A673 (cell line): ENCODE data around the gene ZFYVE28. TPM values are rescaled to one million over a fixed set of nuclear protein-coding genes. Genes with fewer than 3 reads are reported as not detected.

Source experiments
- BruUV-seq: library from RNA; stranded (reverse); fragments of 400-500 nt; replicated peaks from 2 replicates; lab custom pipeline; 2021; lab: Mats Ljungman, UMichigan
- CTCF ChIA-PET: fragments of 300-600 bp; sonication (Branson Sonifier 250); formaldehyde crosslinking; loops from one replicate; lab custom pipeline; 2022; ENCODE audit warnings: antibody characterized with exemption; lab: Charles Lee
- POLR2A ChIA-PET: fragments of 300-600 bp; sonication (Branson Sonifier 250); formaldehyde crosslinking; loops from one replicate; lab custom pipeline; 2022; ENCODE audit warnings: antibody characterized with exemption; ENCODE audit not compliant: low non-redundant PET; lab: Charles Lee
- DNase-seq: peaks from one replicate; pipeline ENCODE4 v3.0.0-alpha.2; 2015; ENCODE audit warnings: low spot score
- H3K27ac ChIP-seq: fragments of 200-600 bp; sonication (generic); 2 replicates; pipeline ENCODE4 v1.5.1; 2016; ENCODE audit warnings: mixed run types, low read depth, mild to moderate bottlenecking, mixed read lengths, antibody characterized with exemption, low read length; ENCODE audit not compliant: poor library complexity, severe bottlenecking
- H3K27me3 ChIP-seq: fragments of 200-600 bp; sonication (generic); replicated peaks from 2 replicates; pipeline ENCODE4 v1.6.1; 2017; ENCODE audit warnings: mixed run types, low read depth, mild to moderate bottlenecking, mixed read lengths, antibody characterized with exemption, low read length; ENCODE audit not compliant: insufficient read depth, poor library complexity
- H3K36me3 ChIP-seq: fragments of 200-600 bp; sonication (generic); 2 replicates; pipeline ENCODE4 v1.6.1; 2016; ENCODE audit warnings: mixed run types, mild to moderate bottlenecking, mixed read lengths, antibody characterized with exemption, low read length; ENCODE audit not compliant: insufficient read depth, poor library complexity, severe bottlenecking
- H3K4me1 ChIP-seq: fragments of 200-600 bp; sonication (generic); 2 replicates; pipeline ENCODE4 v1.6.1; 2017; ENCODE audit warnings: mixed run types, mild to moderate bottlenecking, mixed read lengths, antibody characterized with exemption, low read length; ENCODE audit not compliant: insufficient read depth, poor library complexity, severe bottlenecking
- H3K4me3 ChIP-seq: fragments of 200-600 bp; sonication (generic); 2 replicates; pipeline ENCODE4 v1.5.1; 2016; ENCODE audit warnings: low read depth, mixed run types, mild to moderate bottlenecking, mixed read lengths, low read length; ENCODE audit not compliant: poor library complexity, severe bottlenecking
- H3K9me3 ChIP-seq: fragments of 200-600 bp; sonication (generic); 2 replicates; pipeline ENCODE4 v1.6.1; 2016; ENCODE audit warnings: mixed run types, low read depth, mild to moderate bottlenecking, mixed read lengths, antibody characterized with exemption, low read length; ENCODE audit not compliant: poor library complexity, severe bottlenecking
- CTCF ChIP-seq: fragments of 300-800, 200-600 bp; sonication (generic); conservative IDR thresholded peaks from 2 replicates; pipeline ENCODE4 v1.5.1; 2017; ENCODE audit warnings: low read depth, mild to moderate bottlenecking, antibody characterized with exemption, low read length, moderate library complexity, mixed read lengths
- EZH2 ChIP-seq: fragments of 200-600 bp; sonication (generic); IDR thresholded peaks from 2 replicates; pipeline ENCODE4 v1.6.1; 2017; ENCODE audit warnings: borderline replicate concordance, low read depth, mild to moderate bottlenecking, mixed read lengths, antibody characterized with exemption, low read length; ENCODE audit not compliant: poor library complexity, severe bottlenecking
- intact Hi-C: fragments of 100-400 bp; cut with micrococcal nuclease; formaldehyde crosslinking; loops from one replicate; pipeline ENCODE4 v1.10.0; 2022; ENCODE audit not compliant: unreplicated experiment
- total RNA-seq: library from RNA; stranded (reverse); gene quantifications from 2 replicates; pipeline ENCODE4 v1.2.3, GENCODE V29; 2021

The ZFYVE28 gene
- total RNA-seq, 1 experiment from 2014 or later = 8.6 TPM

DNA sequence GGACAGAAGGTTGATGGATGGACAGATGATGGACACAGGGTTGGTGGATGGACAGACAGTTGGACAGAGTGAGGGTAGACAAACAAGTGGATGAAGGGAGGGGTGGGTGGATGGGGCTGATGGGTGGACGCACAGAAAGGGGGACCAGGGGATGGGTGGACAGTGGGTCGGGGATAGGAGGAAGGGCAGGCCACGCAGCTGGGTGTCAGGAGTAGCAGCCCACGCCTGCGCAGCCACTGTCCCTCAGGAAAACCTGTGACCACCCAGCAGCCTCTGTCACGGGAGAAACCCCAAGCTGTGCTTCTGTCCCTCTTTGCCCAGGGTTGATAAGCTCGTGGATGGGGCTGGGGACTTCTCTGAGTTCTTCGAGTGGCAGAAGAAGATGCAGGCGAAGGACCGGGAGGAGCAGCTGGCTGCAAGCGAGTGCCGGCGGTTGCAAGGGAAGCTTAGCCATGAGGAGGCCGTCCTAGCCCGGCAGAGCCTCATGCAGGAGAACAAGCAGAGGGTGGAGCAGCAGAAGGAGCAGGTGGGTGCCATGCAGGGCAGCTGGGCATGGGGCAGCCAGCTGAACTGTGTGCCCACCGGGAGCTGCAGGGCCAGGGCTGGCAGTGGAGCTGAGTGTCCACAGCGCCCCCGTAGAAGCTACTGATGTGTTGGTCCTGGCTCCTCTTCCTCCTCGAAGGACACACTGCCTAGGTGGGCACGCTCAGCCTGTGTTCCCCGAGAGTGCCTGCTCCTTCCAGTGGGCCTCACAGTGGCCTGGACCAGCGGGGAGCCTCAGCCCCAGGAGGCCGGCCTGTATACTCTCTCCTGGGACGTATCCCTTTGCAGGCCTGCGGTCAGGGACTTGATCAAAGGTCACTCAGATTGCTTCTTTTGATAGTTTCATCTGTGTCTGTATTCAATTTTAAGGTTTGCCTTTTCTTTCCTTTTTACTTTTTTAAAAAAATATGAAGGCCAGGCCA, 33.7 kb upstream of the ZFYVE28 start:
- Histone ChIP-seq H3K36me3 (no peaks in the 10 kb centered on the region), H3K4me1 (no peaks in the 10 kb centered on the region), H3K9me3 (no peaks in the 10 kb centered on the region), H3K27me3 (no peaks in the 10 kb centered on the region), H3K27ac (no peak overlapping the region), H3K4me3 (no peak overlapping the region)
- no peak for DNase-seq
- ChIA-PET POLR2A (no interaction called here), CTCF (no interaction called here)
- no peak for TF ChIP-seq EZH2
- TF ChIP-seq CTCF = no peak
- BruUV-seq = no TSS peak
- intact Hi-C loops = no loop called here

DNA sequence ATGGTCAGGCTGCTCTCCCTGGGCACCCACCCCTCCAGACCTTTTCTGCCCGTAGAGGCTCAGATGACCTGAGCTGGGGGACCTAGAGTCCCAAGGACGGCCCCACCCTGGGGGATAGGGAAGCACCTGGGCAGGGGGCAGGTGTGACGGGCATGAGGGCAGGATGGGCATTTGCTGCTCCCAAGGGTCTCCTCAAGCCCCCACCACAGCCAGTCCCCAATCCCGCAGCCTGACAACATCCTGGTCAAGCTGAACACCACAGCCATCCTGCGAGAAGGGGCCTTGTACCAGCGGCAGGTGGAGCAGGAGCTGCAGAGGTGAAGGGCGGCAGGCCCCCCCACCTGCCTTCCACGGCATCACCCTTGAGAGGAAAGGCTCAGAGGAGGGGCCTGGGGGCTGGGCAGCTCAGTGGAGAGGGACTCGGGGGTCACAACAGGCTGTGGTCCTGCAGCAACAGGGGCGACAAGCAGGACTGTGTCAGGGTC, 32.6 kb upstream of the ZFYVE28 start:
- ChIA-PET CTCF (no interaction called here), POLR2A (no interaction called here)
- Histone ChIP-seq H3K27ac (no peak overlapping the region), H3K4me1 (no peaks in the 10 kb centered on the region), H3K4me3 (no peak overlapping the region), H3K27me3 (no peaks in the 10 kb centered on the region), H3K9me3 (no peaks in the 10 kb centered on the region), H3K36me3 (no peaks in the 10 kb centered on the region)
- intact Hi-C loops = no loop called here
- DNase-seq = no peak
- BruUV-seq = no TSS peak
- no peak for TF ChIP-seq CTCF
- TF ChIP-seq EZH2 = no peak

GRCh38 chr4:2450394-2451035, 32.1 kb upstream of the ZFYVE28 start:
- Histone ChIP-seq H3K9me3 (no peaks in the 10 kb centered on the region), H3K36me3 (no peaks in the 10 kb centered on the region), H3K4me1 (no peaks in the 10 kb centered on the region), H3K27me3 (no peaks in the 10 kb centered on the region), H3K4me3 (no peak overlapping the region), H3K27ac (no peak overlapping the region)
- no peak for DNase-seq
- intact Hi-C loops = no loop called here
- no TSS peak for BruUV-seq
- POLR2A ChIA-PET = no interaction called here
- CTCF ChIA-PET = no interaction called here
- TF ChIP-seq CTCF (no peak), EZH2 (no peak)
